GM12892 (cell line): ENCODE data around the gene CLPTM1.

Experiments used
- POLR2A ChIP-seq: IDR thresholded peaks from 2 replicates; pipeline ENCODE4 v1.6.1; 2011; ENCODE audit warnings: low read depth, low read length, control low read depth
- POLR2AphosphoS5 ChIP-seq: IDR thresholded peaks from 2 replicates; pipeline ENCODE4 v1.6.1; 2011; ENCODE audit warnings: low read depth, low read length, control low read depth
- TAF1 ChIP-seq: IDR thresholded peaks from 2 replicates; pipeline ENCODE4 v1.6.1; 2011; ENCODE audit warnings: low read depth, mild to moderate bottlenecking, control low read depth, low read length, borderline replicate concordance

GRCh38 chr19:44959691-44960090 is 4.5 kb downstream of the CLPTM1 start:
- no peak for TF ChIP-seq POLR2A
- TF ChIP-seq POLR2AphosphoS5: no peak
- no peak for TF ChIP-seq TAF1
